ENCODE data around the gene ZSWIM4.
"Not testable (repeated sequence)": the region's sequence is repeated elsewhere in the genome, so short reads cannot be mapped to it uniquely, and the experiment has no call there.

ZSWIM4 gene

DNA sequence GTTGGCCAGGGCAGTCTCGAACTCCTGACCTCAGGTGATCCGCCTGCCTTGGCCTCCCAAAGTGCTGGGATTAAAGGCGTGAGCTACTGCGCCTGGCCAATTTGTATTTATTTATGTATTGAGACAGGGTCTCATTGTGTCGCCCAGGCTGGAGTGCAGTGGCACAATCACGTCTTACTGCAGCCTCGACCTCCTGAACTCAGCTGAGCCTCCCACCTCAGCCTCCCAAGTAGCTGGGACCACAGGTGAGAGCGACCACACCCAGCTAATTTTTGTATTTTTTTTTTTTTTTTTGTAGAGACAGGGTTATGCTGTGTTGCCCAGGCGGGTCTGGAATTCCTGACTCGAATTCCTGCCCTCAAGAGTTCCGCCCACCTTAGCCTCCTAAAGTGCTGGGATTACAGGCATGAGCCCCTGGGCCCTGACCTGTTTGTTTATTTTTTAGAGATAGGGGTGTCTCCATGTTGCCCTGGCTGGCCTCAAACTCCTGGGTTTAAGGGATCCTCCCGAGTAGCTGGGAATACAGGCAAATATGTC is 57.0 kb downstream of the ZSWIM4 start:
- DNase-seq: not testable (repeated sequence)

DNA sequence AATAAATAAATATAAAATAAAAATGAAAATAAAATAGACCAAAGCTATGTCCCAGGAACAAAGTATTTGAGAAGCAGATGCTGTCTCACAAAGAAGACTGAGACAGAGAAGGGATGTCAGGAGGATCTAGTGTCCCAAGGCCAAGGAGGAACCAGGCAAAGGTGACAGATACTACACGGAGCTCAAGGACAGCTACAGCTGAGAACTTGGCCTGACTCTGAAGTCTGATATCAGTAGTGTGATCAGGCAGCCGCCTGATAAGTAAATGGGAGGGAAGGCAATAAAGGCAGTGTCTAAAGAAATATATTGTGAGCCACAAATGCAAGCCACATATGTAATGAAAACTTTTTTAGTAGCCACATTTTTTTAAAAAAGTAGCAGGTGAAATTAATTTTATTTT is 61.3 kb downstream of the ZSWIM4 start:
- DNase-seq: no peak

- DNase-seq: no peak
Observed at GRCh38 chr19:13859361-13859880, 64.2 kb downstream of the ZSWIM4 start.

DNA sequence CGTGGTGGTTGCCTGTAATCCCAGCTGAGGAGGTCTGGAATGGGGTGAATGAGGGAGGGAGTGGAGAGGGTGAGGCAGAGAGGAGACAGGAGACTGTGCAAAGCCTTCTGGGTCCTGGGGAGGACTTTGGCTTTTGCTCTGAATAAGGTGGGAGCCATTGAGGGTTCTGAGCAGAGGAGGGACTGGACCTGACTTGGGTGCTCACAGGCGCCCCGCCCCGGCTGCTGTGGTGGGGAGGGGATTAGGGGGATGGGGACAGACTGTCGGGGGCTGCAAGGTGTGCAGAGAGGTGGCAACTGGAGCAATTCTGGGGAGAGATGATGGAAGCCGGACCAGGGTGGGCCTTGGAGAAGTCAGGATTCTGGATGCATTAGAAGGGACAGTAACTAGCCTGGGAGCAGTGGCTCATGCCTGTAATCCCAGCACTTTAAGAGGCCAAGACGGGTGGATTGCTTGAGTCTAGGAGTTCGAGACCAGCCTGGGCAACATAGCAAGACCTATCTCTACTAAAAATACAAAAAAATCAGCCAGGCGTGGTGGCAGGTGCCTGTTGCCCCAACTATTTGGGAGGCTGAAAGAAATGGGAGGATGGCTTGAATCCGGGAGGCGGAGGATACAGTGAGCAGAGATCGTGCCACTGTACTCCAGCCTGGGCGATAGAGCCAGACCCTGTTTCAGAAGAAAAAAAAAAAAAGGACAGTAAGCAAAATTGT is 65.6 kb downstream of the ZSWIM4 start:
- no peak for DNase-seq

DNA sequence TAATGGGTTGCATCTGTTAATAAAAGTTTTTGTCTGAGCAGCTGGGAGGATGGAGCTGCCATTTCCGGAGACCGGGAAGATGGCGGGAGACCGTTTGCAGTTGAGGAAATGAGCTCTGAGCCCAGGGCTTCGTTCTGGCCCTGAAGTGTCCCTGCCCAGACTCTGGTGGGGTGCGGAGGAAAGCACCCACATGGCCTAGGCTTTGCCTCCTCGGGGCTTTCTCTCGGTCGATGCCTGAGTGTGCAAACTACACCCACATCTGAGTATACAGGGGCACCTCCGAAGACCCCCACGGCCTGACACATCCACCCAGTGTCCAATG is 66.1 kb downstream of the ZSWIM4 start:
- no peak for DNase-seq

DNA sequence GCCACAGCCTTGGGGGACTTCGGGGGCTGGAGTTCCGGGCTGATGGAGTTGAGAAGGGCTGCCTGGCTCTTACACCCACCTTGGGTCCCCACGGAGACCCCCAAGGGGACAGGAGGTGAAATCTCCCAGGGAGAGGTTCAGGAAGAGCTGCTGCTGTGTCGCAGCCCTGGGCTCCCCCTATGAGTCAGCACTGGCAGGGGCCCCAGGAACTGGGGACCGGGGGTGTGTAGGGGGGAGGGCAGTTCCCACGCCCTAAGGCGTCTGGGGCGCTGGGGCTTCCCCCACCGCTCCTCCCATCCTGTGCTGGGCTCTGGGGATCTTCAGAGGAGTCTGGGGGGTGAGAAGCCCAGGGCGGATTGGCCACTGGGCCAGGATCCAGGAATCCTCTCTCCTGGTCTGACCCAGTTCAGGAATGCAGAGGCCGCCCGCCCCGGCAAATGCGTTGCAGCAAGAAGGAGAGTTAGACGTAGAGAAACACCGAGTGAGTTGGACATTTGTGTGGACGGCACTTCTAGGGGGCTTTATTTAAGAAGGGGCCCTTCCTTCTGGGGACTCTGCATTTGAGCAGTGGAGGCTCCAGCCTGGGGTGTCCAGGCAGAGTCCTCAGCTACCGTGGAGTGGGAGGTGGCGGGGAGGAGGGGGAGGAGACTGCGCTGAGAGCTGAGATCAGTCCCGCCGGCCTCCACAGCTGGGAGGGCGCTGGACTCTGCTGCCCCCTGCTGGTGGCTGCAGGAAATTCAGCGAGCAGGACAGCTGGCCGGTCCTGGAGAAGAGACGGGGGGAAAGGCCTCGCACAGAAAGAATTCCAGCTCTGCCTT is 66.7 kb downstream of the ZSWIM4 start:
- DNase-seq: peak; percentile 30

DNA sequence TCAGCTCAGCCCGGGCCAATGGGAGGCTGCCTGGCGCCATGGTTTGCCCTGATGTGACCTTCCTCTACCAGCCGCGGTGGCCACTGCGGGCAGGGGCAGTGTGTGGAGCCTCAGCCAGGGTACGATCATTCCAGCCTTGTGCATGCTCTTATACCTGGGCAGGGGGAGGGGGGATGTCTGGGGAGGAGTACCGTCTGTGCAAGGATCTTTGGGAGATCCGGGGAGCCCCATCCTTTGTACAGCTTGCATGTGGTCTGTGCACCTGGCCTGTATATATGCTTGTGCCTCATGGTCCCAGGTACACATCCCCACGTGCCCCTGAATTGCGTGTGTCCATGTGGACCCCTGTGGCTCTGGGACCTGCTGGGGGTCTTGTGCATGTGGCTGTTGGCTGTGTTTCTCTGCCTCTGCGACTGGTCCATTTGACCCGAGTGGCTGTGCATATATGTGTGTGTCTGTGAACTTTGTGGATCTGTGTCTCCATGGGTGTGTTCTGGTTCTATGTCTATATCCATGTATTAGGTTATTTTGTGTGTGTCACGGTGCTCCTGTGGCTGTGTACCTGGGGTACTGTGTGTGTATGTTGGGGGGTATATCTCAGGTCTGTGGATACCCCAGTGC is 68.9 kb downstream of the ZSWIM4 start:
- no peak for DNase-seq

- no peak for DNase-seq
Observed at GRCh38 chr19:13864667-13865570, 69.7 kb downstream of the ZSWIM4 start.

DNA sequence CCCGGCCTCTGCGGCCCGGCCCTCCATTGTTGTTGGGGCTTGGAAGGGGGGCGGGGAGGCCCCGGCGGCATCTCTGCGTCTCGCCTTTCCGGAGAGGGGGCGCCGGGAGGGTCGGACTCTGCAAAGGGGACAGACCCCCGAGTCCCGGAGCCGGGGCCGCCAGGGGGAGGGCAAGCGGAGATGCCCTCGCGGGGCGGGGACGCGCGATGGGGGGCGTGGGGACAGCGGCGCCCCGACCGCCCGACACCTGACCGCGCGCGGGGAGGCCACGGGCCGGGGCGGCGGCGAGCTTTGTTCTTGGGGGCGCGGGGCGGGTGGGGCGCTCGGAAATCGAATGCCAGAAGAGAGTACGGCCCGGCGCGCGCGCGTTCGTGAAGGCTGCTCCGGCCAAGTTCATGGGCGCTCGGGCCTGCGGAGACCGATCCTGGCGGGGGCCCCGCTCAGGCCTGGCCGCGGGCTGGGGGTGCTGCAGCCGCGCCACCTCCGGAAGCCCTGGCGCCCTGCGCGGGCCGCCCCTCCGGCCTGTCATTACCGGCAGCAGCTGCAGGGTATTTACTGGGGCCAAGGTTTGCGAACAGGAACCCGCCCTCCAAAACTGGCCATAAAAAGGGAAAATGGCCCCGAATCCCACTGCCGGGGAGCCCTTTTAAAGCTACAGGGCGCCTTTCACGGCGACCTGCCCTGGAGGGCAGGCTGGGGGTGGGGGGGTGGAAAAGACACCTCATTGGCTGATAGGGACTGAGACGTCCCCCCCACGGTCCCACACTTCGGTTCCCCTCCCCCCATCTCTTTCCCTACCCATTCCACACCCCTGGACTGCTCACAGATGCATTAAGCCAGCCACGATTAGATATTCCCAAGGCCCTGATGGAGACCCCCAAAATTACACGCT is 70.6 kb downstream of the ZSWIM4 start:
- DNase-seq: no peak

DNA sequence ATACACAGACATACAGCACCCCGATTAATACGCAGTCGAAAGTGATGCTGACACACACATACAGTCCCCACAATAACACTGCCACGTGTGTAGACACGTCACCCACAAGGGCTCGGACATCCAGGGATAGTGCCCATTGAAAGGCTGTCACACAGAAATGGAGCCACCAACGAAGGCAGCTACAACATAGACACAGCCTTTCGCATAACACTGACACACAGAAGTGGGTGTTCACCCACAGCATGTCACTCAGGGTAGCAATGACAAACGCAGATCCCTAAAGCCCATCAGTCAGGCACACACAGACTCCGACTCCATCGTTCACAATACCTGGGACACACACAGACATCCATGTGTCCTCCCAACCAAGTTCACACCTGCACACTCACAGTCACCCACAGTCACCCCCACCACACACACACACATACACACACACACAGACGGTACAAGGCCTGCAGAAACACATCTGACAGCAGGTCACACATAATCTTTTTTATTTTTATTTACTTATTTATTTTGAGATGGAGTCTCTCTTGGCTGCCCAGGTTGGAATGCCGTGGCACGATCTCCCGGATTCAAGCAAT is 71.3 kb downstream of the ZSWIM4 start:
- DNase-seq: no peak

- no peak for DNase-seq
Observed at GRCh38 chr19:13868663-13869062, 73.4 kb downstream of the ZSWIM4 start.

- no peak for DNase-seq
Observed at GRCh38 chr19:13869281-13869680, 74.0 kb downstream of the ZSWIM4 start.

- DNase-seq: no peak
Observed at GRCh38 chr19:13870873-13871272, 75.6 kb downstream of the ZSWIM4 start.

DNA sequence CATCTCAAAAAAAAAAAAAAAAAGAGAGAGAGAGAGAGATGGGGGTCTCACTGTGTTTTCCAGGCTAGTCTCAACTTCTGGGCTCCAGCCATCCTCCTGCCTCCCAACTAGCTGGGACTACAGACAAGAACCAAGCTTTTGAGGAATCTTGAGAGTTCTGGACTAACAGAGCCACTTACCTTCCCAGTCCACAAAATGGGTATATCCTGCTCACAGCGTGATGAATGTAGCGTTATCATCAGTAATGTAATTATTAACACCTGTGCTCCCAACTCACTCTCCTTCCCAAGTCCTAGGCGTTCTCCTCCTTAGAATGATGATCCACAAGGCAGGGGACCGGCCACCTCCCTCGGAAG is 77.1 kb downstream of the ZSWIM4 start:
- DNase-seq: no peak

GRCh38 chr19:13872695-13873389 is 77.6 kb downstream of the ZSWIM4 start:
- no peak for DNase-seq

DNA sequence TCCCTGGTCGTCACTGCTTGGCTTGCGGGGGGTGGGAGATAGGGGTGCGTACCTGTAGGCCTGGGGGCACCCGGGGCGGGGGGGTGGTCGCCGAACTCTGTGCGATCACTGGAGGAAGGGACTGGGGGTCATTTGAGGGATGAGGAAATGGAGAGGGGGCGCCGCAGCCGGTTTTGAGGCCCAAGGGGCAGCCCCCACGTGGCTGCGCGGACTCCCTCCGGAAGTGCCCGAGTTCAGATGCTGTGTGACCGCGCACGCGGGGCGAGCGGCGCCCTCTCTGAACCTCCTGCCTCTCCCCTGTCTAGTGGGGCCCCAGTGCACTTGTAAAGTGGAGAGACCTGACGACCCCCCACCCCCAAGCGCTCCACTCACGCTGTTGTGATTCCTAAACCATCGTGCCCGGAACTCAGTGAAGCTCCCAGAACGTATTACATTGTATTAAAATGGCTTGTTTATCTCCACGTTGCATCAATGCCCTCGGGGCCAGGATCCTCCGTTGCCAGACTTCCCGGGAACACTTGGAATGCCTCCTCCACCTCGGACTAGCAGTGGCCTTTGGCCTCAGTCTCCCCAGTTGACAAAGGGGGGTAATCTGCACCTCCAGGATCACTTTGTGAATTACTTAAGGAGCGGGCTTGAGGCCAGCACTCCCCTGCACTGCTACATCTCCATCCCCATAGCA is 78.7 kb downstream of the ZSWIM4 start:
- DNase-seq: no peak

- no peak for DNase-seq
Observed at GRCh38 chr19:13875824-13876223, 80.6 kb downstream of the ZSWIM4 start.

- no peak for DNase-seq
Observed at GRCh38 chr19:13876834-13877233, 81.6 kb downstream of the ZSWIM4 start, which contains the start of gene NANOS3. Gene NANOS3 (plus strand): TSS chr19:13877134. CDS start chr19:13877249, 115 bp downstream.

- DNase-seq: no peak
Observed at GRCh38 chr19:13877303-13877702, 82.1 kb downstream of the ZSWIM4 start.
